IMR-90 (cell line): ENCODE data around the gene PAM. TPM values are rescaled to one million over a fixed set of nuclear protein-coding genes. Genes with fewer than 3 reads are reported as not detected.

Experiments used
- ATAC-seq: fragments of 200-7000 bp; cut with Tn5 transposase; 2 replicates; pipeline ENCODE4 v1.9.1; 2020; ENCODE audit warnings: low read depth, mild to moderate bottlenecking, moderate library complexity
- BruUV-seq: library from RNA; stranded (reverse); fragments of 400-500 nt; replicated peaks from 2 replicates; lab custom pipeline; 2021; lab: Mats Ljungman, UMichigan
- CTCF ChIA-PET: fragments of 300-600 bp; formaldehyde crosslinking; extraction: SDS; loops from one replicate; lab custom pipeline; 2021; ENCODE audit warnings: antibody characterized with exemption; lab: Yijun Ruan, JAX
- POLR2A ChIA-PET: fragments of 300-600 bp; sonication (Branson Sonifier 250); formaldehyde crosslinking; loops from one replicate; lab custom pipeline; 2022; ENCODE audit warnings: antibody characterized with exemption; ENCODE audit not compliant: unreplicated experiment; lab: Charles Lee
- DNase-seq: peaks from one replicate; pipeline ENCODE4 v3.0.0; 2013
- H2AFZ ChIP-seq: replicated peaks from 2 replicates; pipeline ENCODE3; 2013; ENCODE audit warnings: low read length, mild to moderate bottlenecking; ENCODE audit not compliant: poor library complexity
- H2AK5ac ChIP-seq: 2 replicates; pipeline ENCODE4 v1.6.1; 2013; ENCODE audit warnings: low read depth, low read length, inconsistent platforms
- H2AK9ac ChIP-seq: replicated peaks from 2 replicates; pipeline ENCODE3; 2013; ENCODE audit warnings: mild to moderate bottlenecking, low read depth, low read length, moderate library complexity; ENCODE audit not compliant: poor library complexity
- H2BK120ac ChIP-seq: 2 replicates; pipeline ENCODE4 v1.6.1; 2013; ENCODE audit warnings: low read depth, low read length, inconsistent platforms
- H2BK15ac ChIP-seq: 3 replicates; pipeline ENCODE4 v1.6.1; 2013; ENCODE audit warnings: low read depth, low read length, inconsistent platforms
- H2BK20ac ChIP-seq: 2 replicates; pipeline ENCODE4 v1.6.1; 2013; ENCODE audit warnings: low read depth, mild to moderate bottlenecking, inconsistent platforms, low read length, moderate library complexity
- H2BK5ac ChIP-seq: 2 replicates; pipeline ENCODE4 v1.6.1; 2013; ENCODE audit warnings: mild to moderate bottlenecking, low read depth, low read length, inconsistent platforms; ENCODE audit not compliant: poor library complexity, severe bottlenecking
- H3K14ac ChIP-seq: replicated peaks from 2 replicates; pipeline ENCODE4 v1.6.1; 2013; ENCODE audit warnings: low read depth, low read length, inconsistent platforms
- H3K18ac ChIP-seq: 2 replicates; pipeline ENCODE4 v1.6.1; 2013; ENCODE audit warnings: low read depth, low read length, control low read depth
- H3K23ac ChIP-seq: 2 replicates; pipeline ENCODE4 v1.6.1; 2013; ENCODE audit warnings: low read depth, low read length, inconsistent platforms
- H3K27ac ChIP-seq: 2 replicates; pipeline ENCODE4 v1.5.1; 2013; ENCODE audit warnings: mild to moderate bottlenecking, control low read depth, low read length; ENCODE audit not compliant: insufficient read depth
- H3K27me3 ChIP-seq: 2 replicates; pipeline ENCODE4 v1.6.1; 2013; ENCODE audit warnings: low read length; ENCODE audit not compliant: control insufficient read depth, insufficient read depth
- H3K36me3 ChIP-seq: 2 replicates; pipeline ENCODE4 v1.6.1; 2013; ENCODE audit warnings: low read length, mixed read lengths; ENCODE audit not compliant: control insufficient read depth, insufficient read depth
- H3K4ac ChIP-seq: 2 replicates; pipeline ENCODE4 v1.6.1; 2013; ENCODE audit warnings: low read depth, low read length, inconsistent platforms
- H3K4me1 ChIP-seq: 2 replicates; pipeline ENCODE4 v1.6.1; 2013; ENCODE audit warnings: low read length, mixed read lengths; ENCODE audit not compliant: control insufficient read depth, insufficient read depth
- H3K4me2 ChIP-seq: 2 replicates; pipeline ENCODE4 v1.6.1; 2013; ENCODE audit warnings: low read depth, mild to moderate bottlenecking, control low read depth, low read length, moderate library complexity
- H3K4me3 ChIP-seq: 2 replicates; pipeline ENCODE4 v1.5.1; 2013; ENCODE audit warnings: low read depth, mild to moderate bottlenecking, control low read depth, low read length, moderate library complexity; ENCODE audit not compliant: insufficient read depth
- H3K56ac ChIP-seq: 2 replicates; pipeline ENCODE4 v1.6.1; 2013; ENCODE audit warnings: low read length, inconsistent platforms; ENCODE audit not compliant: insufficient read depth; ENCODE audit errors: extremely low read depth
- H3K79me1 ChIP-seq, 2 experiments: 2 replicates each; pipeline ENCODE4 v1.6.1; 2013; ENCODE audit warnings: low read length in 2 of 2, inconsistent platforms in 1 of 2, low read depth in 1 of 2
- H3K9ac ChIP-seq: 2 replicates; pipeline ENCODE4 v1.6.1; 2013; ENCODE audit warnings: low read depth, low read length, control low read depth
- H3K9me1 ChIP-seq: 2 replicates; pipeline ENCODE4 v1.6.1; 2013; ENCODE audit warnings: low read length, inconsistent platforms; ENCODE audit not compliant: insufficient read depth
- H3K9me3 ChIP-seq: 2 replicates; pipeline ENCODE4 v1.6.1; 2013; ENCODE audit warnings: low read length; ENCODE audit not compliant: control insufficient read depth, insufficient read depth
- H4K20me1 ChIP-seq: 2 replicates; pipeline ENCODE4 v1.6.1; 2013; ENCODE audit warnings: low read length, inconsistent platforms; ENCODE audit not compliant: insufficient read depth
- H4K5ac ChIP-seq: 2 replicates; pipeline ENCODE4 v1.6.1; 2013; ENCODE audit warnings: mild to moderate bottlenecking, low read depth, low read length, control low read depth
- H4K8ac ChIP-seq, 2 experiments: 2 replicates each; pipeline ENCODE4 v1.6.1; 2013; ENCODE audit warnings: low read depth in 2 of 2, low read length in 2 of 2, control low read depth in 1 of 2, inconsistent platforms in 1 of 2
- H4K91ac ChIP-seq: 2 replicates; pipeline ENCODE4 v1.6.1; 2013; ENCODE audit warnings: low read depth, low read length, inconsistent platforms; ENCODE audit not compliant: insufficient read depth
- BHLHE40 ChIP-seq: fragments of 150-350 bp; IDR thresholded peaks from 2 replicates; pipeline ENCODE4 v1.6.1; 2016; ENCODE audit warnings: mild to moderate bottlenecking, low read depth, low read length
- CHD1 ChIP-seq: IDR thresholded peaks from 2 replicates; pipeline ENCODE4 v1.6.1; 2012; ENCODE audit warnings: low read depth, low read length, improper control_type of control experiment
- FOS ChIP-seq: fragments of 150-350 bp; IDR thresholded peaks from 2 replicates; pipeline ENCODE4 v1.6.1; 2016; ENCODE audit warnings: low read depth, low read length
- MAZ ChIP-seq: IDR thresholded peaks from 2 replicates; pipeline ENCODE4 v1.6.1; 2012; ENCODE audit warnings: low read depth, mild to moderate bottlenecking, low read length, improper control_type of control experiment, moderate library complexity, borderline replicate concordance
- MXI1 ChIP-seq: IDR thresholded peaks from 2 replicates; pipeline ENCODE4 v1.6.1; 2012; ENCODE audit warnings: low read depth, mild to moderate bottlenecking, low read length, moderate library complexity, borderline replicate concordance
- NFE2L2 ChIP-seq: fragments of 150-350 bp; IDR thresholded peaks from 2 replicates; pipeline ENCODE4 v1.6.1; 2016; ENCODE audit warnings: low read depth, mild to moderate bottlenecking, low read length
- POLR2A ChIP-seq: IDR thresholded peaks from 2 replicates; pipeline ENCODE4 v1.6.1; 2012; ENCODE audit warnings: mild to moderate bottlenecking, low read depth, low read length
- RCOR1 ChIP-seq: IDR thresholded peaks from 2 replicates; pipeline ENCODE4 v1.6.1; 2012; ENCODE audit warnings: mild to moderate bottlenecking, low read length, improper control_type of control experiment; ENCODE audit not compliant: insufficient replicate concordance
- RFX5 ChIP-seq: IDR thresholded peaks from 2 replicates; pipeline ENCODE4 v1.8.0; 2012; ENCODE audit warnings: low read depth, mild to moderate bottlenecking, low read length, moderate library complexity
- SMC3 ChIP-seq: fragments of 150-350 bp; IDR thresholded peaks from 2 replicates; pipeline ENCODE4 v1.6.1; 2016; ENCODE audit warnings: low read depth, mild to moderate bottlenecking, antibody characterized with exemption, low read length, moderate library complexity
- WGBS, 2 experiments: methylation state at CpG; one replicate each; pipeline versions ENCODE4 v1.1.5 to v1.1.7; 2013; ENCODE audit warnings: missing lambda C conversion rate in 2 of 2; ENCODE audit not compliant: insufficient read length in 1 of 2; ENCODE audit errors: extremely low coverage in 2 of 2; 5-methylcytosine and 5-hydroxymethylcytosine counted together
- dilution Hi-C: fragments of 300-500 bp; cut with HindIII; formaldehyde crosslinking; loops from one replicate; pipeline ENCODE4 v1.14.3; 2018; ENCODE audit warnings: low sequenced_read_pairs; ENCODE audit not compliant: unreplicated experiment
- in situ Hi-C: fragments of 300-500 bp; cut with MboI; formaldehyde crosslinking; loops from 3 replicates; pipeline ENCODE4 v1.14.3; 2019; ENCODE audit warnings: low sequenced_read_pairs, inconsistent platforms, mixed read lengths
- intact Hi-C: fragments of 100-400 bp; cut with micrococcal nuclease; formaldehyde crosslinking; loops from 2 replicates; pipeline ENCODE4 v1.10.0; 2022
- polyA plus RNA-seq, 3 experiments: library from polyadenylated mRNA; depleted of rRNA; stranded (reverse); fragments of >200 nt; gene quantifications; 2 replicates each; pipeline ENCODE4 v1.2.3, GENCODE V29; 2012; ENCODE audit warnings: low replicate concordance in 1 of 3
- total RNA-seq: library from RNA; depleted of rRNA; stranded (reverse); fragments of >200 nt; gene quantifications from 2 replicates; pipeline ENCODE4 v1.2.3, GENCODE V29; 2012
- TF ChIP-seq, protein P1 (sequence below): fragments of 150-350 bp; IDR thresholded peaks from 2 replicates; pipeline ENCODE4 v1.6.1; 2017; ENCODE audit warnings: mild to moderate bottlenecking, antibody characterized with exemption, low read length, low read depth
- TF ChIP-seq, protein P2 (sequence below): conservative IDR thresholded peaks from 2 replicates; pipeline ENCODE4 v1.5.1; 2012; ENCODE audit warnings: mild to moderate bottlenecking, low read depth, low read length, improper control_type of control experiment
- TF ChIP-seq, protein P3 (sequence below): fragments of 150-350 bp; IDR thresholded peaks from 2 replicates; pipeline ENCODE4 v1.6.1; 2016; ENCODE audit warnings: low read depth, mild to moderate bottlenecking, low read length, moderate library complexity, borderline replicate concordance

PAM gene
- total and polyA plus RNA-seq, 2 of the 4 experiments (the other 2 are of a cell fraction) = 115 to 179 TPM

DNA sequence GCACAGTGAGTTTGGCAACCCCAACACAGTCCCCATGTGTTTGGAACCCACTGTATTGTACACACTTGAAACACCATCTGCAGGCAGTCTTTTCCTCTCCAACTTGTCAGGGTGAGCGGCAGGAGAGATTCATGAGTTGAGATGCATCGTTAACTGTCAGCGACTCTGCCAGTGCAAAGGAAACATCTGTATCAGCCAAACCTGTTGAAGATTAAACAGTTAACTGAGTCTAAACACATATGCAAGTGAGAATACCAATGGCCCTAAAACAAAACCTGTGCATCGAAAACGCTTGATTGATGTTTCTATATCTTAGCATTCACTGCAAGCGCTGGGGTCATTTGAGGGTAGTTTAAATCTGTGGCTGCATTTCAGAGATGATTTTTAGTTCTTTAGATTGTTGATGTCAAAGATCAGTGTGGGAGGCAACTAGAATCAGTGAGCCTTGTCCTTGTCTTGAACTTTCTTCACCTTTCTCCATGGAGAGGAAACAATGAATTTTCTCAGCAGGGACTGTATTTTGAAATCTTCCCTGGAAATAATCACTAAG, 41.3 kb upstream of the PAM start:
- Histone ChIP-seq H2BK20ac (peak overlapping the region; percentile 43; the same call in 1 of the 2 replicates), H2BK15ac (no peak overlapping the region), H3K23ac (no peak overlapping the region), H3K14ac (no peak overlapping the region), H3K4me3 (no peak overlapping the region), H3K4me2 (no peak overlapping the region; the same call in 1 of the 2 replicates), H3K56ac (no peak overlapping the region), H3K27me3 (no peaks in the 10 kb centered on the region), H3K79me1 (no peaks in the 10 kb centered on the region), H2AFZ (peak overlapping the region; percentile 64), H4K8ac (peak overlapping the region in 1 of 2 experiments; percentile 11; a peak in 1 of 4 replicates), H2AK5ac (no peak overlapping the region), H2BK5ac (no peak overlapping the region), H3K36me3 (no peaks in the 10 kb centered on the region), H4K91ac (no peak overlapping the region; the same call in 1 of the 2 replicates), H4K20me1 (no peaks in the 10 kb centered on the region), H3K18ac (no peak overlapping the region), H3K27ac (no peak overlapping the region), H2AK9ac (no peak overlapping the region), H3K4me1 (peaks cover 9% of the 10 kb centered on the region), H3K9me3 (no peaks in the 10 kb centered on the region), H3K9me1 (no peaks in the 10 kb centered on the region; the same call in 1 of the 2 replicates), H2BK120ac (0 out of 2 replicates have a peak overlapping the region, but pooled peaks have one; percentile 31), H3K4ac (no peak overlapping the region), H4K5ac (no peak overlapping the region), H3K9ac (no peak overlapping the region)
- dilution Hi-C loops (no loop called here), in situ Hi-C loops (no loop called here), intact Hi-C loops (loop anchor here (2.0 kb wide), 1 partner anchor 41 kb away; the partner anchor contains the start of gene PAM)
- BruUV-seq = no TSS peak
- ChIA-PET CTCF (no interaction called here), POLR2A (no interaction called here)
- WGBS, 2 experiments = no CpG with 5 or more reads among the region's 6 CpGs
- ATAC-seq (no peak), DNase-seq (no peak)
- no peak for TF ChIP-seq SMC3
- no peak for TF ChIP-seq MAZ
- TF ChIP-seq BHLHE40 = no peak
- TF ChIP-seq RCOR1 = no peak
- TF ChIP-seq RFX5 = no peak
- TF ChIP-seq CHD1 = no peak
- TF ChIP-seq, protein P1, sequence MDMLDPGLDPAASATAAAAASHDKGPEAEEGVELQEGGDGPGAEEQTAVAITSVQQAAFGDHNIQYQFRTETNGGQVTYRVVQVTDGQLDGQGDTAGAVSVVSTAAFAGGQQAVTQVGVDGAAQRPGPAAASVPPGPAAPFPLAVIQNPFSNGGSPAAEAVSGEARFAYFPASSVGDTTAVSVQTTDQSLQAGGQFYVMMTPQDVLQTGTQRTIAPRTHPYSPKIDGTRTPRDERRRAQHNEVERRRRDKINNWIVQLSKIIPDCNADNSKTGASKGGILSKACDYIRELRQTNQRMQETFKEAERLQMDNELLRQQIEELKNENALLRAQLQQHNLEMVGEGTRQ = no peak
- no peak for TF ChIP-seq MXI1
- no peak for TF ChIP-seq POLR2A
- TF ChIP-seq FOS = no peak
- TF ChIP-seq, protein P2, sequence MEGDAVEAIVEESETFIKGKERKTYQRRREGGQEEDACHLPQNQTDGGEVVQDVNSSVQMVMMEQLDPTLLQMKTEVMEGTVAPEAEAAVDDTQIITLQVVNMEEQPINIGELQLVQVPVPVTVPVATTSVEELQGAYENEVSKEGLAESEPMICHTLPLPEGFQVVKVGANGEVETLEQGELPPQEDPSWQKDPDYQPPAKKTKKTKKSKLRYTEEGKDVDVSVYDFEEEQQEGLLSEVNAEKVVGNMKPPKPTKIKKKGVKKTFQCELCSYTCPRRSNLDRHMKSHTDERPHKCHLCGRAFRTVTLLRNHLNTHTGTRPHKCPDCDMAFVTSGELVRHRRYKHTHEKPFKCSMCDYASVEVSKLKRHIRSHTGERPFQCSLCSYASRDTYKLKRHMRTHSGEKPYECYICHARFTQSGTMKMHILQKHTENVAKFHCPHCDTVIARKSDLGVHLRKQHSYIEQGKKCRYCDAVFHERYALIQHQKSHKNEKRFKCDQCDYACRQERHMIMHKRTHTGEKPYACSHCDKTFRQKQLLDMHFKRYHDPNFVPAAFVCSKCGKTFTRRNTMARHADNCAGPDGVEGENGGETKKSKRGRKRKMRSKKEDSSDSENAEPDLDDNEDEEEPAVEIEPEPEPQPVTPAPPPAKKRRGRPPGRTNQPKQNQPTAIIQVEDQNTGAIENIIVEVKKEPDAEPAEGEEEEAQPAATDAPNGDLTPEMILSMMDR = no peak
- no peak for TF ChIP-seq NFE2L2
- TF ChIP-seq, protein P3, sequence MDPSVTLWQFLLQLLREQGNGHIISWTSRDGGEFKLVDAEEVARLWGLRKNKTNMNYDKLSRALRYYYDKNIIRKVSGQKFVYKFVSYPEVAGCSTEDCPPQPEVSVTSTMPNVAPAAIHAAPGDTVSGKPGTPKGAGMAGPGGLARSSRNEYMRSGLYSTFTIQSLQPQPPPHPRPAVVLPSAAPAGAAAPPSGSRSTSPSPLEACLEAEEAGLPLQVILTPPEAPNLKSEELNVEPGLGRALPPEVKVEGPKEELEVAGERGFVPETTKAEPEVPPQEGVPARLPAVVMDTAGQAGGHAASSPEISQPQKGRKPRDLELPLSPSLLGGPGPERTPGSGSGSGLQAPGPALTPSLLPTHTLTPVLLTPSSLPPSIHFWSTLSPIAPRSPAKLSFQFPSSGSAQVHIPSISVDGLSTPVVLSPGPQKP = no peak
